IPS-20b (cell line): ENCODE data around the gene OTOR.

ENCODE experiments used
- H3K27ac ChIP-seq: one replicate; pipeline ENCODE4 v1.5.1; 2013; ENCODE audit warnings: low read length
- H3K27me3 ChIP-seq: 2 replicates; pipeline ENCODE4 v1.6.1; 2013; ENCODE audit warnings: mild to moderate bottlenecking, low read length, inconsistent platforms; ENCODE audit not compliant: insufficient read depth
- H3K36me3 ChIP-seq: 2 replicates; pipeline ENCODE4 v1.6.1; 2013; ENCODE audit warnings: low read depth, mild to moderate bottlenecking, inconsistent platforms, low read length, moderate library complexity; ENCODE audit not compliant: insufficient read depth
- H3K4me1 ChIP-seq: 2 replicates; pipeline ENCODE4 v1.6.1; 2013; ENCODE audit warnings: mild to moderate bottlenecking, control low read depth, inconsistent platforms, low read length, moderate library complexity; ENCODE audit not compliant: insufficient read depth
- H3K4me3 ChIP-seq: 2 replicates; pipeline ENCODE4 v1.5.1; 2013; ENCODE audit warnings: mild to moderate bottlenecking, low read length, inconsistent platforms
- H3K9ac ChIP-seq: 2 replicates; pipeline ENCODE4 v1.6.1; 2013; ENCODE audit warnings: low read depth, mild to moderate bottlenecking, inconsistent platforms, low read length, moderate library complexity
- H3K9me3 ChIP-seq: 2 replicates; pipeline ENCODE4 v1.6.1; 2013; ENCODE audit warnings: mild to moderate bottlenecking, low read depth, low read length, inconsistent platforms; ENCODE audit not compliant: insufficient read depth

Gene OTOR

GRCh38 chr20:16785226-16785625 lies 37.1 kb downstream of the OTOR start:
- H3K4me3 ChIP-seq = no peak overlapping the region
- H3K9ac ChIP-seq = no peak overlapping the region
- H3K4me1 ChIP-seq = no peaks in the 10 kb centered on the region; the same call in 1 of the 2 replicates

More at GRCh38 chr20:16785226-16785625, 37.1 kb downstream of the OTOR start:
- Histone ChIP-seq H3K27ac (no peak overlapping the region), H3K27me3 (no peaks in the 10 kb centered on the region), H3K9me3 (0 out of 2 replicates have a peak, but pooled peaks cover 4% of the 10 kb centered on the region), H3K36me3 (no peaks in the 10 kb centered on the region)
